ENCODE data around the gene ADARB1.

GRCh38 chr21:45104560-45104959 lies 30.2 kb downstream of the ADARB1 start:
- TF ChIP-seq, protein P1, sequence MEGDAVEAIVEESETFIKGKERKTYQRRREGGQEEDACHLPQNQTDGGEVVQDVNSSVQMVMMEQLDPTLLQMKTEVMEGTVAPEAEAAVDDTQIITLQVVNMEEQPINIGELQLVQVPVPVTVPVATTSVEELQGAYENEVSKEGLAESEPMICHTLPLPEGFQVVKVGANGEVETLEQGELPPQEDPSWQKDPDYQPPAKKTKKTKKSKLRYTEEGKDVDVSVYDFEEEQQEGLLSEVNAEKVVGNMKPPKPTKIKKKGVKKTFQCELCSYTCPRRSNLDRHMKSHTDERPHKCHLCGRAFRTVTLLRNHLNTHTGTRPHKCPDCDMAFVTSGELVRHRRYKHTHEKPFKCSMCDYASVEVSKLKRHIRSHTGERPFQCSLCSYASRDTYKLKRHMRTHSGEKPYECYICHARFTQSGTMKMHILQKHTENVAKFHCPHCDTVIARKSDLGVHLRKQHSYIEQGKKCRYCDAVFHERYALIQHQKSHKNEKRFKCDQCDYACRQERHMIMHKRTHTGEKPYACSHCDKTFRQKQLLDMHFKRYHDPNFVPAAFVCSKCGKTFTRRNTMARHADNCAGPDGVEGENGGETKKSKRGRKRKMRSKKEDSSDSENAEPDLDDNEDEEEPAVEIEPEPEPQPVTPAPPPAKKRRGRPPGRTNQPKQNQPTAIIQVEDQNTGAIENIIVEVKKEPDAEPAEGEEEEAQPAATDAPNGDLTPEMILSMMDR (IDR thresholded peaks at IDR 0.05): no peak
- TF ChIP-seq ZFX (IDR thresholded peaks at IDR 0.05; ENCODE audit: borderline replicate concordance): no peak

Data from 22Rv1 (cell line).